IPS DF 19.7 (cell line): ENCODE results near the gene HNRNPM.

Source experiments
- DNase-seq: peaks from one replicate; pipeline ENCODE4 v3.0.0-alpha.2; 2013; ENCODE audit warnings: low read depth, low spot score

The HNRNPM gene

GRCh38 chr19:8459520-8460270 is 14.9 kb downstream of the HNRNPM start:
- no peak for DNase-seq

- no peak for DNase-seq
Measured at GRCh38 chr19:8460516-8461298, 15.9 kb downstream of the HNRNPM start.

GRCh38 chr19:8461376-8461775 is 16.6 kb downstream of the HNRNPM start:
- DNase-seq, result no peak

GRCh38 chr19:8461891-8462290 is 17.1 kb downstream of the HNRNPM start:
- DNase-seq, result no peak

- DNase-seq, result no peak
Measured at GRCh38 chr19:8462571-8462970, 17.8 kb downstream of the HNRNPM start.

- DNase-seq, result no peak
Measured at GRCh38 chr19:8463365-8463764, 18.6 kb downstream of the HNRNPM start.

GRCh38 chr19:8466018-8466417 is 21.2 kb downstream of the HNRNPM start:
- DNase-seq, result no peak

GRCh38 chr19:8468124-8468523 is 23.3 kb downstream of the HNRNPM start:
- DNase-seq, result no peak

GRCh38 chr19:8468761-8469373 is 24.1 kb downstream of the HNRNPM start:
- DNase-seq, result no peak

GRCh38 chr19:8469613-8470368 is 25.0 kb downstream of the HNRNPM start:
- DNase-seq, result no peak

- no peak for DNase-seq
Measured at GRCh38 chr19:8473648-8474476, 29.1 kb downstream of the HNRNPM start.

- DNase-seq, result no peak
Measured at GRCh38 chr19:8475005-8475404, 30.2 kb downstream of the HNRNPM start.

- no peak for DNase-seq
Measured at GRCh38 chr19:8476524-8476923, 31.7 kb downstream of the HNRNPM start.

- DNase-seq, result no peak
Measured at GRCh38 chr19:8477889-8478288, 33.1 kb downstream of the HNRNPM start.

GRCh38 chr19:8478598-8478997 is 33.8 kb downstream of the HNRNPM start:
- no peak for DNase-seq

- no peak for DNase-seq
Measured at GRCh38 chr19:8481201-8481600, 36.4 kb downstream of the HNRNPM start.

GRCh38 chr19:8481616-8482015 is 36.8 kb downstream of the HNRNPM start:
- DNase-seq, result no peak

- no peak for DNase-seq
Measured at GRCh38 chr19:8482696-8483095, 37.9 kb downstream of the HNRNPM start.

GRCh38 chr19:8483165-8483564 is 38.4 kb downstream of the HNRNPM start:
- DNase-seq, result no peak

- DNase-seq, result no peak
Measured at GRCh38 chr19:8484331-8484894, 39.6 kb downstream of the HNRNPM start.
